Measurements from ENCODE around the gene SYNE1.

SYNE1 gene

GRCh38 chr6:152268846-152269442, 368.2 kb downstream of the SYNE1 start:
- DNase-seq: no peak

GRCh38 chr6:152267967-152268845, 369.0 kb downstream of the SYNE1 start:
- DNase-seq: no peak

GRCh38 chr6:152265651-152266050, 371.5 kb downstream of the SYNE1 start:
- no peak for DNase-seq

- DNase-seq: no peak
Measured at GRCh38 chr6:152263582-152263981, 373.6 kb downstream of the SYNE1 start.

GRCh38 chr6:152261179-152261578, 376.0 kb downstream of the SYNE1 start:
- no peak for DNase-seq

GRCh38 chr6:152259234-152259633, 377.9 kb downstream of the SYNE1 start:
- DNase-seq: no peak

GRCh38 chr6:152257581-152257980, 379.6 kb downstream of the SYNE1 start:
- no peak for DNase-seq

- no peak for DNase-seq
Measured at GRCh38 chr6:152250127-152250526, 387.0 kb downstream of the SYNE1 start.

- no peak for DNase-seq
Measured at GRCh38 chr6:152248980-152249379, 388.2 kb downstream of the SYNE1 start.

- DNase-seq: no peak
Measured at GRCh38 chr6:152246554-152247337, 390.4 kb downstream of the SYNE1 start.

- DNase-seq: no peak
Measured at GRCh38 chr6:152244998-152245630, 392.0 kb downstream of the SYNE1 start.

- DNase-seq: no peak
Measured at GRCh38 chr6:152241013-152241766, 396.0 kb downstream of the SYNE1 start.

GRCh38 chr6:152240436-152240835, 396.7 kb downstream of the SYNE1 start:
- no peak for DNase-seq

- DNase-seq: no peak
Measured at GRCh38 chr6:152236370-152237097, 400.6 kb downstream of the SYNE1 start.

GRCh38 chr6:152233547-152234320, 403.4 kb downstream of the SYNE1 start:
- peak; percentile 27 for DNase-seq

- peak; percentile 19 for DNase-seq
Measured at GRCh38 chr6:152232501-152233151, 404.5 kb downstream of the SYNE1 start.

- DNase-seq: no peak
Measured at GRCh38 chr6:152229330-152229729, 407.8 kb downstream of the SYNE1 start.

- no peak for DNase-seq
Measured at GRCh38 chr6:152226119-152226518, 411.0 kb downstream of the SYNE1 start.

GRCh38 chr6:152225241-152225934, 411.8 kb downstream of the SYNE1 start:
- DNase-seq: no peak

- no peak for DNase-seq
Measured at GRCh38 chr6:152223636-152224035, 413.5 kb downstream of the SYNE1 start.

Data from activated naive CD4-positive, alpha-beta T cell treated with Interleukin-2 at 50 U/mL for 16 hours (primary cell).